H1 (cell line): ENCODE data around the gene ABHD12. TPM values are rescaled to one million over a fixed set of nuclear protein-coding genes. Genes with fewer than 3 reads are reported as not detected.

ENCODE experiments used
- CTCF ChIA-PET: fragments of 300-600 bp; sonication (Branson Sonifier 250); formaldehyde crosslinking; loops from one replicate; lab custom pipeline; 2021; ENCODE audit not compliant: partially characterized antibody; lab: Charles Lee
- POLR2A ChIA-PET: fragments of 300-600 bp; sonication (Branson Sonifier 250); formaldehyde crosslinking; loops from one replicate; lab custom pipeline; 2021; ENCODE audit warnings: inconsistent platforms; ENCODE audit not compliant: partially characterized antibody; lab: Charles Lee
- DNase-seq, 2 experiments: peaks; one replicate each; pipeline versions ENCODE4 v3.0.0 to v3.0.0-alpha.2; 2010 to 2022; ENCODE audit warnings: low spot score in 2 of 2, low read depth in 1 of 2, mixed read lengths in 1 of 2
- FAIRE-seq: peaks from 2 replicates; lab custom pipeline; 2011; peaks lifted over from hg19 to GRCh38; lab: Jason Lieb, UNC
- H2AFZ ChIP-seq: 2 replicates; pipeline ENCODE4 v1.8.1; 2012; ENCODE audit warnings: low read length, inconsistent platforms
- H2AK5ac ChIP-seq: 2 replicates; pipeline ENCODE4 v1.6.1; 2013; ENCODE audit warnings: low read depth, low read length
- H2BK120ac ChIP-seq: replicated peaks from 2 replicates; pipeline ENCODE3; 2013; ENCODE audit warnings: low read depth, low read length, inconsistent platforms
- H2BK12ac ChIP-seq: 2 replicates; pipeline ENCODE4 v1.6.1; 2013; ENCODE audit warnings: low read depth, low read length
- H2BK15ac ChIP-seq: 2 replicates; pipeline ENCODE4 v1.6.1; 2013; ENCODE audit warnings: low read length
- H2BK20ac ChIP-seq: 2 replicates; pipeline ENCODE4 v1.6.1; 2013; ENCODE audit warnings: low read length
- H2BK5ac ChIP-seq: 2 replicates; pipeline ENCODE4 v1.6.1; 2013; ENCODE audit warnings: low read depth, low read length
- H3K14ac ChIP-seq: 2 replicates; pipeline ENCODE4 v1.6.1; 2013; ENCODE audit warnings: inconsistent platforms; ENCODE audit not compliant: insufficient read length
- H3K18ac ChIP-seq: 2 replicates; pipeline ENCODE4 v1.6.1; 2013; ENCODE audit warnings: low read length; ENCODE audit errors: extremely low read depth
- H3K23ac ChIP-seq: 2 replicates; pipeline ENCODE4 v1.6.1; 2013; ENCODE audit warnings: inconsistent platforms; ENCODE audit not compliant: insufficient read length
- H3K23me2 ChIP-seq: 2 replicates; pipeline ENCODE4 v1.6.1; 2013; ENCODE audit warnings: low read depth, low read length
- H3K27ac ChIP-seq: 2 replicates; pipeline ENCODE4 v1.6.1; 2011; ENCODE audit warnings: low read depth, low read length, inconsistent platforms
- H3K27me3 ChIP-seq, 4 experiments: replicated peaks in 1 of 4; 1 replicate in 1 of 4; 2 replicates in 3 of 4; pipeline versions ENCODE4 v1.6.1 to v1.8.1; 2011 to 2013; ENCODE audit warnings: low read length in 3 of 4, mild to moderate bottlenecking in 3 of 4, inconsistent platforms in 2 of 4, mixed read lengths in 2 of 4, moderate library complexity in 1 of 4; ENCODE audit not compliant: control insufficient read depth in 3 of 4, insufficient read depth in 3 of 4; ENCODE audit errors: extremely low read depth in 1 of 4
- H3K36me3 ChIP-seq, 4 experiments: 2 replicates each; pipeline versions ENCODE4 v1.6.1 to v1.8.1; 2011 to 2013; ENCODE audit warnings: mild to moderate bottlenecking in 4 of 4, low read length in 3 of 4, moderate library complexity in 2 of 4, control low read depth in 1 of 4, inconsistent platforms in 1 of 4; ENCODE audit not compliant: insufficient read depth in 4 of 4, control insufficient read depth in 2 of 4
- H3K4ac ChIP-seq: replicated peaks from 2 replicates; pipeline ENCODE3; 2013; ENCODE audit warnings: low read length, low read depth, mixed read lengths, inconsistent platforms; ENCODE audit not compliant: insufficient read length
- H3K4me1 ChIP-seq, 4 experiments: replicated peaks in 1 of 4; 1 replicate in 1 of 4; 2 replicates in 3 of 4; pipeline versions ENCODE4 v1.6.1 to v1.8.1; 2011 to 2013; ENCODE audit warnings: low read length in 3 of 4, inconsistent platforms in 2 of 4, mixed read lengths in 1 of 4; ENCODE audit not compliant: insufficient read depth in 4 of 4, control insufficient read depth in 3 of 4
- H3K4me2 ChIP-seq, 2 experiments: 2 replicates each; pipeline versions ENCODE4 v1.6.1 to v1.8.1; 2011 to 2013; ENCODE audit warnings: low read depth in 2 of 2, low read length in 2 of 2, control low read depth in 1 of 2, inconsistent platforms in 1 of 2, mild to moderate bottlenecking in 1 of 2; ENCODE audit not compliant: insufficient read depth in 1 of 2
- H3K4me3 ChIP-seq, 4 experiments: fragments of 200-600, 300-600 bp in 1 of 4; sonication (generic), shearing (Covaris generic), sonication (Bioruptor Twin) in 1 of 4; 2 replicates each; pipeline versions ENCODE4 v1.5.1 to v1.8.1; 2011 to 2016; ENCODE audit warnings: low read length in 4 of 4, low read depth in 3 of 4, control low read depth in 2 of 4, inconsistent platforms in 2 of 4, mild to moderate bottlenecking in 2 of 4, mixed read lengths in 1 of 4, moderate library complexity in 1 of 4; ENCODE audit not compliant: insufficient read depth in 2 of 4; ENCODE audit errors: extremely low read depth in 1 of 4
- H3K56ac ChIP-seq: replicated peaks from 2 replicates; pipeline ENCODE3; 2013; ENCODE audit warnings: low read depth, mild to moderate bottlenecking, mixed read lengths, low read length, inconsistent platforms; ENCODE audit not compliant: insufficient read length
- H3K79me1 ChIP-seq: 2 replicates; pipeline ENCODE4 v1.6.1; 2013; ENCODE audit warnings: low read depth, low read length, control low read depth
- H3K79me2 ChIP-seq, 2 experiments: 2 replicates each; pipeline versions ENCODE4 v1.6.1 to v1.8.1; 2012 to 2013; ENCODE audit warnings: low read length in 2 of 2, mild to moderate bottlenecking in 2 of 2, inconsistent platforms in 1 of 2; ENCODE audit not compliant: insufficient read depth in 2 of 2, control insufficient read depth in 1 of 2
- H3K9ac ChIP-seq, 4 experiments: replicated peaks in 1 of 4; 1 replicate in 1 of 4; 2 replicates in 3 of 4; pipeline versions ENCODE4 v1.6.1 to v1.8.1; 2011 to 2013; ENCODE audit warnings: low read depth in 3 of 4, low read length in 3 of 4, control low read depth in 2 of 4, mild to moderate bottlenecking in 2 of 4, moderate library complexity in 2 of 4, inconsistent platforms in 1 of 4; ENCODE audit errors: extremely low read depth in 1 of 4
- H3K9me3 ChIP-seq, 2 experiments: 2 replicates each; pipeline versions ENCODE4 v1.6.1 to v1.8.1; 2012 to 2013; ENCODE audit warnings: mild to moderate bottlenecking in 2 of 2, moderate library complexity in 2 of 2, control low read depth in 1 of 2, inconsistent platforms in 1 of 2, low read depth in 1 of 2, low read length in 1 of 2, mixed read lengths in 1 of 2; ENCODE audit not compliant: insufficient read depth in 2 of 2
- H4K20me1 ChIP-seq, 2 experiments: replicated peaks in 1 of 2; 2 replicates each; pipeline versions ENCODE3 to v1.8.1; 2011 to 2013; ENCODE audit warnings: inconsistent platforms in 2 of 2, low read length in 2 of 2, mild to moderate bottlenecking in 1 of 2; ENCODE audit not compliant: insufficient read depth in 2 of 2, control insufficient read depth in 1 of 2
- H4K5ac ChIP-seq: 2 replicates; pipeline ENCODE4 v1.6.1; 2013; ENCODE audit warnings: low read length, low read depth, mixed read lengths, inconsistent platforms; ENCODE audit not compliant: insufficient read length
- H4K8ac ChIP-seq: 2 replicates; pipeline ENCODE4 v1.8.0; 2013; ENCODE audit warnings: mild to moderate bottlenecking, moderate library complexity, low read length, inconsistent platforms; ENCODE audit not compliant: insufficient read depth; ENCODE audit errors: extremely low read depth
- H4K91ac ChIP-seq: replicated peaks from 2 replicates; pipeline ENCODE3; 2013; ENCODE audit warnings: low read length, mixed read lengths, inconsistent platforms; ENCODE audit not compliant: insufficient read length
- EP300 ChIP-seq, 2 experiments: IDR thresholded peaks; 1 replicate in 1 of 2; 2 replicates in 1 of 2; pipeline ENCODE4 v1.6.1; 2011 to 2012; ENCODE audit warnings: low read depth in 2 of 2, low read length in 2 of 2, mild to moderate bottlenecking in 2 of 2, borderline replicate concordance in 1 of 2, inconsistent platforms in 1 of 2, moderate library complexity in 1 of 2
- PHF8 ChIP-seq: fragments of 200-600 bp; sonication (generic); conservative IDR thresholded peaks from 2 replicates; pipeline ENCODE4 v1.7.1; 2012; ENCODE audit warnings: low read depth, mild to moderate bottlenecking, inconsistent platforms, low read length, moderate library complexity
- RBBP5 ChIP-seq: IDR thresholded peaks from 2 replicates; pipeline ENCODE4 v1.7.1; 2012; ENCODE audit warnings: low read depth, mild to moderate bottlenecking, inconsistent platforms, low read length, moderate library complexity, borderline replicate concordance
- SIN3A ChIP-seq, 2 experiments: IDR thresholded peaks in 1 of 2; conservative IDR thresholded peaks in 1 of 2; 2 replicates each; pipeline ENCODE4 v1.6.1; 2011 to 2012; ENCODE audit warnings: low read length in 2 of 2, improper control_type of control experiment in 1 of 2, low read depth in 1 of 2, mild to moderate bottlenecking in 1 of 2
- YY1 ChIP-seq: IDR thresholded peaks from 2 replicates; pipeline ENCODE4 v1.6.1; 2011; ENCODE audit warnings: low read depth, mild to moderate bottlenecking, low read length
- WGBS, 2 experiments: shearing (Covaris generic) in 1 of 2; methylation state at CpG; one replicate each; pipeline versions ENCODE4 v1.1.6 to v1.1.7; 2013 to 2015; ENCODE audit warnings: low lambda C conversion rate in 2 of 2, mixed read lengths in 2 of 2, inconsistent platforms in 1 of 2, low coverage in 1 of 2, missing lambda C conversion rate in 1 of 2; ENCODE audit not compliant: insufficient replicate concordance in 2 of 2, insufficient coverage in 1 of 2, insufficient read length in 1 of 2; ENCODE audit errors: extremely low coverage in 1 of 2, missing lambda C conversion rate in 1 of 2; 5-methylcytosine and 5-hydroxymethylcytosine counted together
- polyA plus RNA-seq, 7 experiments: library from polyadenylated mRNA; depleted of rRNA in 3 of 7; stranded (reverse) in 5 of 7; unstranded in 2 of 7; fragments of >200 nt in 5 of 7; fragments of 200-250 nt in 2 of 7; gene quantifications; 1 replicate in 5 of 7; 2 replicates in 1 of 7; 4 replicates in 1 of 7; pipeline versions ENCODE4 v1.2.1 to v1.2.3, GENCODE V29; 2011 to 2013; ENCODE audit warnings: missing spikeins in 2 of 7, mixed read lengths in 2 of 7
- total RNA-seq: library from RNA; stranded (reverse); fragmentation: NEBNext Ultra II Directional; extraction: Animal tissue kit (Norgen Biotek cat#: 25700); gene quantifications from 2 replicates; pipeline ENCODE4 v1.2.1, GENCODE V29; 2021
- TF ChIP-seq, protein P1 (sequence below): IDR thresholded peaks from 2 replicates; pipeline ENCODE4 v1.6.1; 2012; ENCODE audit warnings: inconsistent platforms
- TF ChIP-seq, protein P2 (sequence below): IDR thresholded peaks from 2 replicates; pipeline ENCODE4 v1.6.1; 2011; ENCODE audit warnings: low read length, improper control_type of control experiment

ABHD12 gene
- total and polyA plus RNA-seq, 2 of the 8 experiments (the other 6 are each of a cell fraction or from before 2014, with no cell fraction given): 31.3 to 59.5 TPM

DNA sequence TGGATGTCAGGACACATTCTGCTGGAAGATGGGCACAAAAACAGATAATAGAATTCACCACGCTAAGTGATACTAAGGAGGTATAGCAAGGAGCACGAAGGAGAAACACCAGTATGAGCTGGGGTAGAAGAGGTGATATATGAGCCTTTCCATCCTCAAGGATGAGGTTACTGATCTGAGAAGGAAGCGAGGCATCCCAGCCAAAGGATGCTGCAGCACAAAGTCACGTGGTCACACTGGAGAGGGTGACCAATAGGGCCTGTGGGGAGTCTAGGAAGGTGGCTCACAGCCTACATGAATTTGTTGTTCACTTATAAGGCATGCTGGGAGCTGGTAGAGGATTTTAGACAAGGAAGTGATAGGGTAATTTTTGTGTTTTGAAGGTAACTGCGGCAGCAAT, 18.3 kb upstream of the ABHD12 start:
- TF ChIP-seq SIN3A (conservative IDR thresholded peaks at IDR 0.05 in 1 of 2, IDR thresholded peaks at IDR 0.05 in 1 of 2; ENCODE audit: low read depth in 1 of 2, low read length in 2 of 2) (no peak), PHF8 (no peak), EP300 (IDR thresholded peaks at IDR 0.05; ENCODE audit: borderline replicate concordance in 1 of 2, low read depth in 2 of 2, low read length in 2 of 2) (no peak), RBBP5 (no peak), YY1 (no peak)
- TF ChIP-seq, protein P1, sequence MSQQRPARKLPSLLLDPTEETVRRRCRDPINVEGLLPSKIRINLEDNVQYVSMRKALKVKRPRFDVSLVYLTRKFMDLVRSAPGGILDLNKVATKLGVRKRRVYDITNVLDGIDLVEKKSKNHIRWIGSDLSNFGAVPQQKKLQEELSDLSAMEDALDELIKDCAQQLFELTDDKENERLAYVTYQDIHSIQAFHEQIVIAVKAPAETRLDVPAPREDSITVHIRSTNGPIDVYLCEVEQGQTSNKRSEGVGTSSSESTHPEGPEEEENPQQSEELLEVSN: no peak
- TF ChIP-seq, protein P2, sequence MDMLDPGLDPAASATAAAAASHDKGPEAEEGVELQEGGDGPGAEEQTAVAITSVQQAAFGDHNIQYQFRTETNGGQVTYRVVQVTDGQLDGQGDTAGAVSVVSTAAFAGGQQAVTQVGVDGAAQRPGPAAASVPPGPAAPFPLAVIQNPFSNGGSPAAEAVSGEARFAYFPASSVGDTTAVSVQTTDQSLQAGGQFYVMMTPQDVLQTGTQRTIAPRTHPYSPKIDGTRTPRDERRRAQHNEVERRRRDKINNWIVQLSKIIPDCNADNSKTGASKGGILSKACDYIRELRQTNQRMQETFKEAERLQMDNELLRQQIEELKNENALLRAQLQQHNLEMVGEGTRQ: peak; percentile 36; the same call in 1 of the 2 replicates
- 93 to 100% methylated on average over 1 to 5 of the region's 5 CpGs for WGBS, 2 experiments
- Histone ChIP-seq H4K91ac (no peak overlapping the region), H3K79me1 (peaks cover 16% of the 10 kb centered on the region), H4K5ac (no peak overlapping the region), H3K9me3 (no peaks in the 10 kb centered on the region; a peak in 1 of 4 replicates), H2BK12ac (no peak overlapping the region), H3K27ac (no peak overlapping the region), H3K56ac (peak overlapping the region; percentile 60), H2BK120ac (peak overlapping the region; percentile 38), H3K4ac (peak overlapping the region; percentile 60), H3K79me2 (peaks cover 15 to 50% of the 10 kb centered on the region in 2 experiments), H4K20me1 (peaks cover 2 to 10% of the 10 kb centered on the region in 2 experiments), H2BK5ac (no peak overlapping the region), H3K23ac (no peak overlapping the region), H2BK15ac (no peak overlapping the region), H4K8ac (no peak overlapping the region), H2BK20ac (no peak overlapping the region), H2AFZ (no peak overlapping the region), H3K4me1 (peaks cover 0 to 8% (median 2%) of the 10 kb centered on the region in 4 experiments; a peak in 2 of 7 replicates), H3K27me3 (no peaks in the 10 kb centered on the region), H3K18ac (no peak overlapping the region), H3K23me2 (peaks cover 2% of the 10 kb centered on the region; the same call in 1 of the 2 replicates), H3K36me3 (peaks cover 0 to 12% (median 5%) of the 10 kb centered on the region in 4 experiments; a peak in 4 of 8 replicates), H3K9ac (no peak overlapping the region; a peak in 1 of 7 replicates), H2AK5ac (no peak overlapping the region), H3K14ac (no peak overlapping the region), H3K4me2 (peak overlapping the region; percentile 71 to 82), H3K4me3 (peak overlapping the region; percentile 4 to 81 (median 70); a peak in 5 of 8 replicates)
- POLR2A ChIA-PET: interaction anchor here (0.6 to 4.5 kb wide), 12 partner anchors 10 to 161 kb away, joined by 3 to 42 read pairs (median 7); partner anchors contain the start of gene PYGB
- no peak for FAIRE-seq
- no peak for DNase-seq
- CTCF ChIA-PET: interaction anchor here (0.7 to 4.6 kb wide), 5 partner anchors 10 to 413 kb away, joined by 3 to 37 read pairs (median 3); no protein-coding TSS in a partner anchor
